Smooth muscle cell (in vitro differentiated cells): Measurements from ENCODE around the gene ACSL1. TPM values are rescaled to one million over a fixed set of nuclear protein-coding genes. Genes with fewer than 3 reads are reported as not detected.

Experiments
- DNase-seq: peaks from one replicate; lab custom pipeline; 2025; ENCODE audit not compliant: unreplicated experiment; lab: John Stamatoyannopoulos, UW
- H2AFZ ChIP-seq: fragments of 200-600 bp; sonication (generic); 2 replicates; pipeline ENCODE4 v1.6.0; 2016; ENCODE audit warnings: antibody characterized with exemption, low read depth, mild to moderate bottlenecking
- H3F3A ChIP-seq: fragments of 200-600 bp; sonication (generic); 2 replicates; pipeline ENCODE4 v1.6.0; 2017; ENCODE audit warnings: antibody characterized with exemption, low read depth
- H3K27ac ChIP-seq: fragments of 200-600 bp; sonication (generic); 2 replicates; pipeline ENCODE4 v1.5.1; 2016; ENCODE audit warnings: low read depth, mild to moderate bottlenecking
- H3K27me3 ChIP-seq: fragments of 200-600 bp; sonication (generic); 2 replicates; pipeline ENCODE4 v1.6.1; 2016; ENCODE audit warnings: low read depth, mild to moderate bottlenecking
- H3K36me3 ChIP-seq: fragments of 200-600 bp; sonication (generic); 2 replicates; pipeline ENCODE4 v1.5.1; 2016; ENCODE audit warnings: low read depth
- H3K4me1 ChIP-seq: fragments of 200-600 bp; sonication (generic); 2 replicates; pipeline ENCODE4 v1.5.1; 2016; ENCODE audit warnings: low read depth
- H3K4me2 ChIP-seq: fragments of 200-600 bp; sonication (generic); 2 replicates; pipeline ENCODE4 v1.6.0; 2016; ENCODE audit warnings: mild to moderate bottlenecking
- H3K4me3 ChIP-seq: fragments of 200-600 bp; sonication (generic); 2 replicates; pipeline ENCODE4 v1.5.1; 2016; ENCODE audit warnings: mild to moderate bottlenecking
- H3K79me2 ChIP-seq: fragments of 200-600 bp; sonication (generic); 2 replicates; pipeline ENCODE4 v1.6.0; 2016; ENCODE audit warnings: low read depth, mild to moderate bottlenecking
- H3K9ac ChIP-seq: fragments of 200-600 bp; sonication (generic); 2 replicates; pipeline ENCODE4 v1.6.0; 2016; ENCODE audit warnings: low read depth
- H3K9me3 ChIP-seq: fragments of 200-600 bp; sonication (generic); replicated peaks from 2 replicates; pipeline ENCODE4 v1.5.1; 2016; ENCODE audit warnings: low read depth
- H4K20me1 ChIP-seq: fragments of 200-600 bp; sonication (generic); 2 replicates; pipeline ENCODE4 v1.6.0; 2016; ENCODE audit warnings: low read depth
- CTCF ChIP-seq: fragments of 200-600 bp; sonication (generic); IDR thresholded peaks from 2 replicates; pipeline ENCODE4 v1.5.1; 2017; ENCODE audit warnings: borderline replicate concordance, mild to moderate bottlenecking, antibody characterized with exemption; ENCODE audit not compliant: insufficient read depth, poor library complexity, severe bottlenecking
- WGBS: methylation state at CpG from one replicate; pipeline ENCODE4 v1.1.7; 2016; ENCODE audit warnings: low lambda C conversion rate; 5-methylcytosine and 5-hydroxymethylcytosine counted together
- polyA plus RNA-seq: library from polyadenylated mRNA; unstranded; fragments of >200 nt; fragmentation: Nextera tagmentation; extraction: Ambion mirVana; gene quantifications from 2 replicates; pipeline ENCODE4 v1.2.1, GENCODE V29; 2016
- total RNA-seq: library from RNA; depleted of rRNA; stranded (reverse); fragments of >200 nt; gene quantifications from 2 replicates; pipeline ENCODE4 v1.2.3, GENCODE V29; 2014

Gene ACSL1
- total and polyA plus RNA-seq, 2 experiments from 2014 or later, result 13.8 to 24.5 TPM

GRCh38 chr4:184778325-184778724 is 47.4 kb downstream of the ACSL1 start:
- Histone ChIP-seq H3K4me2 (no peak overlapping the region), H3K36me3 (no peaks in the 10 kb centered on the region), H3K4me1 (no peaks in the 10 kb centered on the region), H2AFZ (no peak overlapping the region), H3K9ac (no peak overlapping the region), H3K27ac (no peak overlapping the region), H3F3A (no peaks in the 10 kb centered on the region), H4K20me1 (no peaks in the 10 kb centered on the region), H3K27me3 (no peaks in the 10 kb centered on the region), H3K9me3 (no peaks in the 10 kb centered on the region), H3K79me2 (no peaks in the 10 kb centered on the region), H3K4me3 (no peak overlapping the region)
- no peak for TF ChIP-seq CTCF
- DNase-seq, result no peak
- WGBS, result 84% methylated on average over 8 of the region's 8 CpGs

GRCh38 chr4:184776821-184777220 is 48.9 kb downstream of the ACSL1 start:
- 97% methylated on average over 5 of the region's 5 CpGs for WGBS
- H3K4me3 ChIP-seq, result no peak overlapping the region
- no peak for DNase-seq

GRCh38 chr4:184775854-184776555 is 49.8 kb downstream of the ACSL1 start:
- WGBS, result 91% methylated on average over 13 of the region's 13 CpGs
- Histone ChIP-seq H4K20me1 (no peaks in the 10 kb centered on the region), H3K79me2 (no peaks in the 10 kb centered on the region), H3K27me3 (no peaks in the 10 kb centered on the region), H2AFZ (no peak overlapping the region), H3K4me1 (no peaks in the 10 kb centered on the region), H3F3A (no peaks in the 10 kb centered on the region), H3K9me3 (no peaks in the 10 kb centered on the region), H3K36me3 (no peaks in the 10 kb centered on the region), H3K4me2 (no peak overlapping the region), H3K9ac (no peak overlapping the region), H3K27ac (no peak overlapping the region), H3K4me3 (no peak overlapping the region)
- TF ChIP-seq CTCF, result no peak
- no peak for DNase-seq

More at GRCh38 chr4:184776821-184777220, 48.9 kb downstream of the ACSL1 start:
- no peak for TF ChIP-seq CTCF
- no peak overlapping the region for H2AFZ ChIP-seq
- no peak overlapping the region for H3K27ac ChIP-seq
- no peaks in the 10 kb centered on the region for H3K4me1 ChIP-seq
- no peaks in the 10 kb centered on the region for H3F3A ChIP-seq
- H4K20me1 ChIP-seq, result no peaks in the 10 kb centered on the region
- no peak overlapping the region for H3K4me2 ChIP-seq
- no peaks in the 10 kb centered on the region for H3K79me2 ChIP-seq
- H3K27me3 ChIP-seq, result no peaks in the 10 kb centered on the region
- H3K9ac ChIP-seq, result no peak overlapping the region
- H3K36me3 ChIP-seq, result no peaks in the 10 kb centered on the region
- H3K9me3 ChIP-seq, result no peaks in the 10 kb centered on the region

GRCh38 chr4:184774152-184774551 is 51.6 kb downstream of the ACSL1 start:
- Histone ChIP-seq H3K27me3 (no peaks in the 10 kb centered on the region), H3K79me2 (no peaks in the 10 kb centered on the region), H4K20me1 (no peaks in the 10 kb centered on the region), H2AFZ (no peak overlapping the region), H3F3A (no peaks in the 10 kb centered on the region), H3K4me2 (no peak overlapping the region), H3K4me3 (no peak overlapping the region), H3K36me3 (no peaks in the 10 kb centered on the region), H3K9ac (no peak overlapping the region), H3K27ac (no peak overlapping the region), H3K9me3 (no peaks in the 10 kb centered on the region), H3K4me1 (no peaks in the 10 kb centered on the region)
- 93% methylated on average over 7 of the region's 7 CpGs for WGBS
- no peak for DNase-seq
- TF ChIP-seq CTCF, result no peak
